Lower leg skin (tissue), 3 donors: ENCODE measurements around the gene CCDC136.

ENCODE experiments used
- CTCF ChIP-seq, 3 donors: fragments of 450-650 bp; IDR thresholded peaks; one replicate each; pipeline ENCODE4 v1.5.1; 2016; ENCODE audit warnings: antibody characterized with exemption in 3 of 3, mild to moderate bottlenecking in 3 of 3, moderate library complexity in 2 of 3
- POLR2A ChIP-seq, 2 donors: fragments of 450-650 bp; IDR thresholded peaks; one replicate each; pipeline ENCODE4 v1.6.1; 2016 to 2017; ENCODE audit warnings: antibody characterized with exemption in 2 of 2, mild to moderate bottlenecking in 1 of 2, moderate library complexity in 1 of 2

- no peak for TF ChIP-seq CTCF (IDR thresholded peaks at IDR 0.05)
- no peak for TF ChIP-seq POLR2A (IDR thresholded peaks at IDR 0.05)
These were observed 37.8 kb downstream of the CCDC136 start for GRCh38 chr7:128829391-128830166.
